B cell (primary cell): ENCODE measurements around the gene PIK3R3. TPM values are rescaled to one million over a fixed set of nuclear protein-coding genes. Genes with fewer than 3 reads are reported as not detected.

ENCODE experiments used
- ATAC-seq: fragments of 200-7000 bp; cut with Tn5 transposase; one replicate; pipeline ENCODE4 v1.10.0; 2021; ENCODE audit warnings: low read depth, mild to moderate bottlenecking, moderate number of reproducible peaks, moderate library complexity
- CTCF ChIA-PET: fragments of 350-600 bp; sonication (Branson Sonifier 250); formaldehyde crosslinking; loops from one replicate; lab custom pipeline; 2021; ENCODE audit warnings: antibody characterized with exemption, inconsistent platforms; lab: Charles Lee
- POLR2A ChIA-PET: fragments of 350-600 bp; sonication (Branson Sonifier 250); formaldehyde crosslinking; loops from one replicate; lab custom pipeline; 2021; ENCODE audit warnings: antibody characterized with exemption; lab: Charles Lee
- DNase-seq: peaks from one replicate; pipeline ENCODE4 v3.0.0; 2013
- H2AFZ ChIP-seq: 2 replicates; pipeline ENCODE4 v1.6.1; 2012; ENCODE audit warnings: mild to moderate bottlenecking, low read depth, low read length; ENCODE audit not compliant: insufficient read depth, poor library complexity, severe bottlenecking
- H3K27ac ChIP-seq, 2 donors: 1 replicate in 1 of 2; 2 replicates in 1 of 2; pipeline ENCODE4 v1.5.1; 2012 to 2013; ENCODE audit warnings: low read length in 2 of 2, mild to moderate bottlenecking in 2 of 2, moderate library complexity in 1 of 2
- H3K27me3 ChIP-seq, 4 experiments: fragments of 200-600 bp in 1 of 4; sonication (generic) in 1 of 4; replicated peaks in 1 of 4; 1 replicate in 2 of 4; 2 replicates in 2 of 4; pipeline versions ENCODE4 v1.6.1 to v1.7.0; 2013 to 2016; ENCODE audit warnings: low read length in 3 of 4, mild to moderate bottlenecking in 2 of 4, mixed read lengths in 1 of 4, moderate library complexity in 1 of 4; ENCODE audit not compliant: insufficient read depth in 4 of 4, control insufficient read depth in 3 of 4; ENCODE audit errors: control extremely low read depth in 1 of 4
- H3K36me3 ChIP-seq, 2 experiments: replicated peaks in 1 of 2; 1 replicate in 1 of 2; 2 replicates in 1 of 2; pipeline versions ENCODE4 v1.6.1 to v1.7.1; 2013; ENCODE audit warnings: low read length in 1 of 2; ENCODE audit not compliant: insufficient read depth in 2 of 2, control insufficient read depth in 1 of 2; ENCODE audit errors: control extremely low read depth in 1 of 2, extremely low read depth in 1 of 2
- H3K4me1 ChIP-seq, 2 donors: fragments of 200-600 bp in 1 of 2; sonication (generic) in 1 of 2; 1 replicate in 1 of 2; 2 replicates in 1 of 2; pipeline versions ENCODE4 v1.5.1 to v1.6.1; 2013 to 2017; ENCODE audit warnings: low read length in 2 of 2; ENCODE audit not compliant: control insufficient read depth in 2 of 2, insufficient read depth in 2 of 2
- H3K4me2 ChIP-seq: replicated peaks from 2 replicates; pipeline ENCODE3; 2012; ENCODE audit warnings: mild to moderate bottlenecking, low read depth, low read length; ENCODE audit not compliant: poor library complexity, severe bottlenecking
- H3K4me3 ChIP-seq, 5 experiments: fragments of 200-600 bp in 1 of 5; sonication (generic) in 1 of 5; 1 replicate in 3 of 5; 2 replicates in 2 of 5; pipeline versions ENCODE4 v1.5.1 to v1.7.0; 2011 to 2016; ENCODE audit warnings: low read length in 4 of 5, mild to moderate bottlenecking in 4 of 5, low read depth in 2 of 5, control low read depth in 1 of 5, moderate library complexity in 1 of 5; ENCODE audit not compliant: insufficient read depth in 1 of 5; ENCODE audit errors: control extremely low read depth in 1 of 5, extremely low read depth in 1 of 5
- H3K79me2 ChIP-seq: fragments of 200-600 bp; sonication (generic); one replicate; pipeline ENCODE4 v1.6.0; 2016; ENCODE audit warnings: low read length; ENCODE audit not compliant: control insufficient read depth, insufficient read depth
- H3K9ac ChIP-seq: fragments of 200-600 bp; sonication (generic); 2 replicates; pipeline ENCODE4 v1.6.1; 2017; ENCODE audit warnings: mild to moderate bottlenecking, low read length, moderate library complexity
- H3K9me3 ChIP-seq, 3 donors: one replicate each; pipeline versions ENCODE4 v1.6.1 to v1.7.1; 2013; ENCODE audit warnings: low read length in 2 of 3; ENCODE audit not compliant: control insufficient read depth in 2 of 3, insufficient read depth in 1 of 3; ENCODE audit errors: control extremely low read depth in 1 of 3
- H4K20me1 ChIP-seq: 2 replicates; pipeline ENCODE4 v1.6.0; 2012; ENCODE audit warnings: mild to moderate bottlenecking, low read length; ENCODE audit not compliant: insufficient read depth, control insufficient read depth, poor library complexity, severe bottlenecking
- H3K27ac Mint-ChIP-seq: one replicate; pipeline ENCODE4 v1.8.0; 2021; ENCODE audit warnings: mixed read lengths
- H3K27me3 Mint-ChIP-seq: one replicate; pipeline ENCODE4 v1.8.0; 2021; ENCODE audit warnings: mixed read lengths
- H3K4me1 Mint-ChIP-seq: one replicate; pipeline ENCODE4 v1.8.0; 2021; ENCODE audit warnings: mixed read lengths
- H3K4me3 Mint-ChIP-seq: one replicate; pipeline ENCODE4 v1.8.0; 2021; ENCODE audit warnings: mixed read lengths
- H3K9me3 Mint-ChIP-seq: one replicate; pipeline ENCODE4 v1.8.0; 2022; ENCODE audit warnings: mixed read lengths; ENCODE audit not compliant: insufficient read depth
- EZH2 ChIP-seq: IDR thresholded peaks from 2 replicates; pipeline ENCODE4 v1.6.1; 2012; ENCODE audit warnings: borderline replicate concordance, low read depth, mild to moderate bottlenecking, moderate library complexity, low read length; ENCODE audit not compliant: insufficient read depth, poor library complexity, severe bottlenecking
- WGBS: methylation state at CpG from one replicate; pipeline ENCODE4 v1.1.5; 2013; ENCODE audit warnings: missing lambda C conversion rate; ENCODE audit not compliant: insufficient coverage; 5-methylcytosine and 5-hydroxymethylcytosine counted together
- intact Hi-C: fragments of 100-400 bp; cut with micrococcal nuclease; formaldehyde crosslinking; loops from one replicate; pipeline ENCODE4 v1.10.0; 2022
- polyA plus RNA-seq: library from polyadenylated mRNA; depleted of rRNA; stranded (reverse); fragments of >200 nt; gene quantifications from 2 replicates; pipeline ENCODE4 v1.2.3, GENCODE V29; 2012
- total RNA-seq, 2 donors: library from RNA; stranded (reverse); fragments of 120-200 nt in 1 of 2; gene quantifications; 1 replicate in 1 of 2; 2 replicates in 1 of 2; pipeline versions ENCODE4 v1.2.3 to v1.2.4, GENCODE V29; 2013 to 2022
- TF ChIP-seq, protein P1 (sequence below): fragments of 200-600 bp; IDR thresholded peaks from one replicate; pipeline ENCODE4 v1.8.0; 2022; ENCODE audit warnings: antibody characterized with exemption, mild to moderate bottlenecking

PIK3R3 gene
- total and polyA plus RNA-seq, 2 donors (not counting 1 experiment from before 2014, with no cell fraction given): 0.06 to 0.17 TPM

DNA sequence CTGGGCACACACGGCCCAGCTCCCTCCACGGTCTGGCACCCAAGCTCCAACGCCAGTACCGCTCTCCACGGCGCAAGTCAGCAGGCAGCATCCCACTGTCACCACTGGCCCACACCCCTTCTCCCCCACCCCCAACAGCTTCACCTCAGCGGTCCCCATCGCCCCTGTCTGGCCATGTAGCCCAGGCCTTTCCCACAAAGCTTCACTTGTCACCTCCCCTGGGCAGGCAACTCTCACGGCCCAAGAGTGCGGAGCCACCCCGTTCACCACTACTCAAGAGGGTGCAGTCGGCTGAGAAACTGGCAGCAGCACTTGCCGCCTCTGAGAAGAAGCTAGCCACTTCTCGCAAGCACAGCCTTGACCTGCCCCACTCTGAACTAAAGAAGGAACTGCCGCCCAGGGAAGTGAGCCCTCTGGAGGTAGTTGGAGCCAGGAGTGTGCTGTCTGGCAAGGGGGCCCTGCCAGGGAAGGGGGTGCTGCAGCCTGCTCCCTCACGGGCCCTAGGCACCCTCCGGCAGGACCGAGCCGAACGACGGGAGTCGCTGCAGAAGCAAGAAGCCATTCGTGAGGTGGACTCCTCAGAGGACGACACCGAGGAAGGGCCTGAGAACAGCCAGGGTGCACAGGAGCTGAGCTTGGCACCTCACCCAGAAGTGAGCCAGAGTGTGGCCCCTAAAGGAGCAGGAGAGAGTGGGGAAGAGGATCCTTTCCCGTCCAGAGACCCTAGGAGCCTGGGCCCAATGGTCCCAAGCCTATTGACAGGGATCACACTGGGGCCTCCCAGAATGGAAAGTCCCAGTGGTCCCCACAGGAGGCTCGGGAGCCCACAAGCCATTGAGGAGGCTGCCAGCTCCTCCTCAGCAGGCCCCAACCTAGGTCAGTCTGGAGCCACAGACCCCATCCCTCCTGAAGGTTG is 97.6 kb downstream of the PIK3R3 start:
- Mint-ChIP-seq H3K4me1 (no peaks in the 10 kb centered on the region), H3K27ac (no peak overlapping the region), H3K9me3 (no peaks in the 10 kb centered on the region), H3K27me3 (no peaks in the 10 kb centered on the region), H3K4me3 (no peak overlapping the region)
- no peak overlapping the region for H3K4me3 ChIP-seq
- intact Hi-C loops: no loop called here
- no peaks in the 10 kb centered on the region for H3K9me3 ChIP-seq
- H3K79me2 ChIP-seq: no peaks in the 10 kb centered on the region
- H4K20me1 ChIP-seq: no peaks in the 10 kb centered on the region
- peaks cover 6 to 7% of the 10 kb centered on the region in 2 donors for H3K4me1 ChIP-seq
- no peak overlapping the region for H3K4me2 ChIP-seq
- no peaks in the 10 kb centered on the region for H3K27me3 ChIP-seq
- ATAC-seq: no peak
- no peak overlapping the region for H2AFZ ChIP-seq
- no peak overlapping the region for H3K27ac ChIP-seq
- no peak for TF ChIP-seq EZH2
- TF ChIP-seq, protein P1, sequence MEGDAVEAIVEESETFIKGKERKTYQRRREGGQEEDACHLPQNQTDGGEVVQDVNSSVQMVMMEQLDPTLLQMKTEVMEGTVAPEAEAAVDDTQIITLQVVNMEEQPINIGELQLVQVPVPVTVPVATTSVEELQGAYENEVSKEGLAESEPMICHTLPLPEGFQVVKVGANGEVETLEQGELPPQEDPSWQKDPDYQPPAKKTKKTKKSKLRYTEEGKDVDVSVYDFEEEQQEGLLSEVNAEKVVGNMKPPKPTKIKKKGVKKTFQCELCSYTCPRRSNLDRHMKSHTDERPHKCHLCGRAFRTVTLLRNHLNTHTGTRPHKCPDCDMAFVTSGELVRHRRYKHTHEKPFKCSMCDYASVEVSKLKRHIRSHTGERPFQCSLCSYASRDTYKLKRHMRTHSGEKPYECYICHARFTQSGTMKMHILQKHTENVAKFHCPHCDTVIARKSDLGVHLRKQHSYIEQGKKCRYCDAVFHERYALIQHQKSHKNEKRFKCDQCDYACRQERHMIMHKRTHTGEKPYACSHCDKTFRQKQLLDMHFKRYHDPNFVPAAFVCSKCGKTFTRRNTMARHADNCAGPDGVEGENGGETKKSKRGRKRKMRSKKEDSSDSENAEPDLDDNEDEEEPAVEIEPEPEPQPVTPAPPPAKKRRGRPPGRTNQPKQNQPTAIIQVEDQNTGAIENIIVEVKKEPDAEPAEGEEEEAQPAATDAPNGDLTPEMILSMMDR: no peak
- no peaks in the 10 kb centered on the region for H3K36me3 ChIP-seq
- ChIA-PET POLR2A (no interaction called here), CTCF (interaction anchor here (0.6 to 13.9 kb wide), 4 partner anchors 14 to 317 kb away, joined by 3 to 249 read pairs (median 28); partner anchors contain the start of genes P3R3URF and TSPAN1)
- peak; percentile 5 for DNase-seq
- no peak overlapping the region for H3K9ac ChIP-seq
- 93% methylated on average over 25 of the region's 27 CpGs for WGBS
